DMS153 treated with DMSO at 0.1 percent for 48 hours (cell line): ENCODE results near the gene KRTAP19-4.
"Not testable (repeated sequence)": the region's sequence is repeated elsewhere in the genome, so short reads cannot be mapped to it uniquely, and the experiment has no call there.

Experiments used
- DNase-seq: peaks from one replicate; lab custom pipeline; 2025; ENCODE audit not compliant: unreplicated experiment; lab: John Stamatoyannopoulos, UW

KRTAP19-4 gene, protein sequence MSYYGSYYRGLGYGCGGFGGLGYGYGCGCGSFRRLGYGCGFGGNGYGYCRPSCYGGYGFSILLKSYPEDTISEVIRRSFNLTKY

GRCh38 chr21:30497065-30497464 is at the start of gene KRTAP19-4:
Gene KRTAP19-4, minus strand, starts transcription at chr21:30497165. Its CDS starts 55 bp downstream, at chr21:30497110.
- DNase-seq, result no peak

DNA sequence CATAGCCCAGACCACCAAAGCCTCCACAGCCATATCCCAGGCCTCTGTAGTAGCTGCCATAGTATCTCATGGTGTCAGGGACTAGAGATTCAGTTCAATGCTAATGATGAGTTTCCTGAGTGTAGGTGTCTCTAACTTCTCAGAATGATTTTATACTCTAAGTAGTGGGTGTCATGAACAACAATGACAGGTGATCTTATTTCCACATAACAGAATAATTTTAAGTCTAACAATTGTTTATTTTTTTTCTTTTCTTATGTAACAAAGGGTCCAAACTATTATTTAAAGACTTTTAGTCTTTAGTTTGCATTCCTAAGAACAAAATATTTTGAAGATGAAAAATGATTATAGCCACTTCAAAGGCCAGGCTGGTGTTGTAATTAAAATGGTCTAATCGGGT is 44.8 kb upstream of the KRTAP19-4 start, which contains the start of gene KRTAP19-6:
KRTAP19-6 (minus strand) TSS at position 101 of the 400 bp plus-strand sequence; CDS start at position 70, 31 bp downstream.
- DNase-seq, result no peak

GRCh38 chr21:30518876-30519275 is 21.9 kb upstream of the KRTAP19-4 start:
- no peak for DNase-seq

GRCh38 chr21:30515681-30516080 is 18.7 kb upstream of the KRTAP19-4 start:
- no peak for DNase-seq

GRCh38 chr21:30505621-30506205 is 8.7 kb upstream of the KRTAP19-4 start:
- not testable (repeated sequence) for DNase-seq

DNA sequence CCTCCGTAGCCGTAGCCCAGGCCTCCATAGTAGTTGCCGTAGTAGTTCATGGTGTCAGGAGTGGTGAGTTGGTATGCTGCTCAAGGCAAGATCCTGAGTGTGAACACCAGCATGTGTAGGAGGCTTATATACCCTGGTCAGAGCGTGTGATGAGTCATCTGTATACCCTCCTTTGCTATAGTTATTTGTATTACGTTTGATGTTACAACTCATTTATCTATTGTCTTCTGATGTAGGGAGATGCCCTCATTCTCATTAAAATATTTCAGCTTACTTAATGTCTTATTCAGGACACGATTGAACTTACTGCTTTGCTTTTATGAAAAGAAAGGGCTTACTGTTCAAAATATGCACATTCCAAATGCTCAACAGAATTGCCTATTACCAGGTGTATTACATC is 5.1 kb upstream of the KRTAP19-4 start, which contains the start of gene KRTAP19-5:
KRTAP19-5 (minus strand) TSS at position 101 of the 400 bp plus-strand sequence; CDS start at position 50, 51 bp downstream.
- no peak for DNase-seq

DNA sequence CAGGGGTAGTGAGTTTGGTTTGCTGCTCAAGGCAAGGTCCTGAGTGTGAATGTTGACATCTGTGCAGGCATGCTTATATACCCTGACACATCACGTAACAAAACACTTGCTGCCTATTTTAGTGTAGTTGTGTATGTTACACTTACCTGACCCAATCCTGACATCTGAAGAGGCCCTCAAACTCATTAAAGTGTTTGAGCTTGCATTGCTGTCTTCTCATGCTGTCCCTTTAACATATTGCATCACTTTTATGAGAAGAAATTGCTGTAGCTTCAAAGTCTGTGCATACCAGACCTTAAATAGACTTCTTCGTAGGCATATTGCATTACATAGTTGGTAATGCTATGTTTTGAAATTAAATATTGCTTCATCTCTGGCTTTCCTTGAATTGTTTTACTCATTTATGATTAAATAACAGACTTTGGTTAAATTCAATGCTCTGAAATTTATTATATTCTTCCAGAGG is 5.0 kb downstream of the KRTAP19-4 start, which contains the start of gene KRTAP19-3:
KRTAP19-3 (minus strand) TSS at position 51 of the 466 bp plus-strand sequence. CDS start 56 bp downstream, outside the sequence.
- no peak for DNase-seq

- no peak for DNase-seq
These were observed 9.6 kb downstream of the KRTAP19-4 start, which contains the start of gene KRTAP19-2 for GRCh38 chr21:30487336-30487735. Gene KRTAP19-2, minus strand, starts transcription at chr21:30487436. Its CDS starts 88 bp downstream, at chr21:30487348.

- DNase-seq, result no peak
These were observed 10.8 kb downstream of the KRTAP19-4 start for GRCh38 chr21:30486180-30486579.

DNA sequence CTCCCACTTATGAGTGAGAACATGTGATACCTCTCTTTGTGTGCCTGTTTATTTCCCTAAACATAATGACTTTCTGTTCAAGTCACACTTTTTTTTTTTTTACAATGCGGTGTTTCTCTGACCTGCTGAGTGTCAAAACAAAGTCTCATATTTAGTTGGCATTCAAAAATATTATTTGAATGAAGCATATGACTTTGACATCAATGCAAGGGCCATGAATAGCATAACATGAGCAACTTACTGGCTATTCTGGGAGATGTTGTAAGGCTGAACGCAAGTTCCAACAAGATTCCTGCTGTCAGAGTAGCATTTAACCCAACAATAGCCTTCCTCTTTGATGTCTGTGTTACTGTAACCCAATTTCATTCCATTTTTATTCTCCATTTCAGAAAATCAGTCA is 14.8 kb downstream of the KRTAP19-4 start:
- no peak for DNase-seq

- no peak for DNase-seq
These were observed 16.8 kb downstream of the KRTAP19-4 start, which contains the start of gene KRTAP19-1 for GRCh38 chr21:30480145-30480544. Gene KRTAP19-1, minus strand, starts transcription at chr21:30480367. Its CDS starts 50 bp downstream, at chr21:30480317.

- no peak for DNase-seq
These were observed 17.7 kb downstream of the KRTAP19-4 start for GRCh38 chr21:30479259-30479658.

- DNase-seq, result no peak
These were observed 19.0 kb downstream of the KRTAP19-4 start for GRCh38 chr21:30478004-30478403.

DNA sequence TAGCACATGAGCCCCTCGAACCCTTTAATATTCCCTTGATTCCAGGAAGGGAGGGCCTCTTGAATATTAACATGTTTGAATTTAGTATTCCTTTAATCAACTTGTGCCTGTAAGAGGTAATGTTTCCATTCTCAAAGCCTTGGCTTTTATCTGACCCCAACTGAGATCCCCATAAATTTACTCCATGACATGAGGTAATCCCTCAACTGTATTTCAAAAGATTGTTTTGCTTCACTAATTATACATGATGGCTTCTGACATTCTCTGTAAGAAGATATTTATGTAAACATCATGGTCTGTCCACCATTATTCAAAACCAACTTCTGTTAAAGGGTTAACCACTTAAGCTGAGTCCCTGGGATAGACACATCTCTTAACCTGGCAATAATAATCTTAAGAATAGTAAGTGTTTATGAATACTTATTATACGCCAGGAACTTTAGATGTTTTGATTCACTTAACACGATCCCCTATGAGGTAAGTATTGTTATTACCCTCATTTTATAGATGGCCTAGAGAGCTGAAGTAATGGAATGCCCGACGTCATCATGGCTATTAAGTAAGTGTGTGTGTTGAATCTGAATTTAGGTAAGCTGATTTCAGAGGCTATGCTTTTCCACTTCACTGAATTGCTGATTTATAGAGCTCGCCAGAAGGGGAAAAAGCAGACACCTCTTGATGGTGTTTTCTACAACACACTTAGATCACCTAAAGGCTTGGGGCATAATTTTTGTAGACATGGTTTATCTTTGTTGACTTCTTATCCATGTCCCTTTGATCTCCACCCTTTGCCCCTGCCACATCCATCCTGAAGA is 27.9 kb downstream of the KRTAP19-4 start:
- no peak for DNase-seq

DNA sequence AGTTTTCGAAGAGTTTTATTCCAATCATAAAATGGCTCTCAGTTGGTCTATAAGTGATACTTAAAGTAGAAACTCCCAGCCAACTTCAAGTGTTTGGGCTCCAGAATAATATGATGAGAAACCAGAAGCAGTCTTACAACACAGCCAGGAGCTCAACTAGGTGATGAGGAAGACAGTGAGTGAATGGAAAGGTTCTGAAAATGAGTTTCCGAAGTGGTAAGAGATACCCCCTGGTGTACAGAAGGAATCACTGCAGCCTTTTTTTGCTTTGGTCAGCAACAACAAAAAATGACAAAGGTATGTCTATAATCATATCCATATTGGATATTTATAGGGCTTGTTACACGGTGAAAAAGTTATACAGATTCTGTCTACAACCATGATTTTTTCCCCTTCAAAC is 33.3 kb downstream of the KRTAP19-4 start:
- DNase-seq, result no peak

DNA sequence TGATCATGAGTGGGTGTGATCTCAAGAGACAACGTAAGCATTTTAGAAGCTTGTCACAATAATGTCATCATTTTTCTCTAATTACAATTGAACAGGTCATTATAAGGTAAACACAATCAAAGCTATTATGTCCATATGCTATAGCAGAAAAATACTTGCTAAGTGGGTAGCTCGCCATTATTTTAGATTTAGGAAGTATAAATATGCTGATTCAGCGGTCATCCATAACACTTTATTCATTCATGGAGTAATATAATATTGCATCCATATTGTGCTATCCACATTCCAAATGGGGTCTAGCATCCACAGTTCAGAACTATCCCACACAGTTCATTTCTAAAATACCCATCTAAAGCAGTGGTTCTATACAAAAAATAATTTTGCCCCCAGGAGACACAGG is 48.5 kb downstream of the KRTAP19-4 start:
- no peak for DNase-seq

- DNase-seq, result no peak
These were observed 49.9 kb downstream of the KRTAP19-4 start for GRCh38 chr21:30447056-30447455.
